Muscle layer of colon (tissue), 2 donors: ENCODE data around the gene PCGF1.
A peak's percentile ranks its signal among the peaks of the same experiment; 100 is the strongest.
"Not testable (repeated sequence)": the region's sequence is repeated elsewhere in the genome, so short reads cannot be mapped to it uniquely, and the experiment has no call there.

ENCODE experiments used
- H3K27ac ChIP-seq: one replicate; pipeline ENCODE4 v1.7.0; 2013; ENCODE audit warnings: low read depth, mild to moderate bottlenecking, low read length, moderate library complexity
- H3K27me3 ChIP-seq, 2 donors: one replicate each; pipeline ENCODE4 v1.7.0; 2013; ENCODE audit warnings: low read length in 2 of 2, mild to moderate bottlenecking in 2 of 2; ENCODE audit not compliant: insufficient read depth in 2 of 2, control insufficient read depth in 1 of 2
- H3K36me3 ChIP-seq: one replicate; pipeline ENCODE4 v1.7.0; 2013; ENCODE audit warnings: mild to moderate bottlenecking, low read length; ENCODE audit not compliant: insufficient read depth
- H3K4me1 ChIP-seq: one replicate; pipeline ENCODE4 v1.7.0; 2013; ENCODE audit warnings: mild to moderate bottlenecking, low read length; ENCODE audit not compliant: insufficient read depth
- H3K4me3 ChIP-seq, 2 donors: one replicate each; pipeline ENCODE4 v1.7.0; 2013; ENCODE audit warnings: low read length in 2 of 2, low read depth in 1 of 2, mild to moderate bottlenecking in 1 of 2, moderate library complexity in 1 of 2
- H3K9ac ChIP-seq: one replicate; pipeline ENCODE4 v1.7.0; 2013; ENCODE audit warnings: low read length
- H3K9me3 ChIP-seq: one replicate; pipeline ENCODE4 v1.7.0; 2013; ENCODE audit warnings: mild to moderate bottlenecking, low read length
- donor health status: abdominal sarcoma.
- donor health status: Adenocarcinoma of cecum.

The PCGF1 gene

GRCh38 chr2:74488643-74489481, 18.6 kb downstream of the PCGF1 start:
- Histone ChIP-seq H3K27ac (no peak overlapping the region), H3K27me3 (no peaks in the 10 kb centered on the region), H3K9ac (no peak overlapping the region), H3K4me1 (no peaks in the 10 kb centered on the region), H3K4me3 (no peak overlapping the region), H3K9me3 (no peaks in the 10 kb centered on the region), H3K36me3 (peaks cover 62% of the 10 kb centered on the region)

GRCh38 chr2:74486141-74486540, 21.4 kb downstream of the PCGF1 start:
- H3K36me3 ChIP-seq = peaks cover 37% of the 10 kb centered on the region
- H3K27ac ChIP-seq = no peak overlapping the region
- no peak overlapping the region for H3K9ac ChIP-seq
- no peaks in the 10 kb centered on the region for H3K9me3 ChIP-seq
- no peaks in the 10 kb centered on the region for H3K27me3 ChIP-seq
- H3K4me1 ChIP-seq = peaks cover 13% of the 10 kb centered on the region
- no peak overlapping the region for H3K4me3 ChIP-seq

DNA sequence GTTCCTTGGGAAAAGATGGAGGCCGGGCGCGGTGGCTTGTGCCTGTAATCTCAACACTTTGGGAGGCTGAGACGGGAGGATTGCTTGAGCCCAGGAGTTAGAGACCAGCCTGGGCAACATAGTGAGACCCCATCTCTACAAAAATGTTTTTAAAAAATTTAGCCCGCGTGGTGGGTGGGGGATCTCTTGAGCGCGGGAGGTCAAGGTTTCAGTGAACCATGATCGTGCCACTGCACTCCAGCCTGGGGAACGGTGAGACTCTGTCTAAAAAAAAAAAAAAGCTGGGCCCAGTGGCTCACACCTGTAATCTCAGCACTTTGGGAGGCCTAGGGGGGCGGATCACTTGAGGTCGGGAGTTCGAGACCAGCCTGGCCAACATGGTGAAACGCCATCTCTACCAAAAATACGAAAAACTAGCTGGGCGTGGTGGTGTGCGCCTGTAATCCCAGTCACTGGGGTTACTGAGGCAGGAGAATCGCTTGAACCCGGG, 23.8 kb downstream of the PCGF1 start:
- not testable (repeated sequence) for H3K9me3 ChIP-seq, H3K27me3 ChIP-seq
- Histone ChIP-seq H3K4me1 (peaks cover 26% of the 10 kb centered on the region), H3K36me3 (peaks cover 33% of the 10 kb centered on the region), H3K9ac (peak overlapping the region; percentile 69), H3K4me3 (peak overlapping the region; percentile 85 to 99), H3K27ac (peak overlapping the region; percentile 93)

DNA sequence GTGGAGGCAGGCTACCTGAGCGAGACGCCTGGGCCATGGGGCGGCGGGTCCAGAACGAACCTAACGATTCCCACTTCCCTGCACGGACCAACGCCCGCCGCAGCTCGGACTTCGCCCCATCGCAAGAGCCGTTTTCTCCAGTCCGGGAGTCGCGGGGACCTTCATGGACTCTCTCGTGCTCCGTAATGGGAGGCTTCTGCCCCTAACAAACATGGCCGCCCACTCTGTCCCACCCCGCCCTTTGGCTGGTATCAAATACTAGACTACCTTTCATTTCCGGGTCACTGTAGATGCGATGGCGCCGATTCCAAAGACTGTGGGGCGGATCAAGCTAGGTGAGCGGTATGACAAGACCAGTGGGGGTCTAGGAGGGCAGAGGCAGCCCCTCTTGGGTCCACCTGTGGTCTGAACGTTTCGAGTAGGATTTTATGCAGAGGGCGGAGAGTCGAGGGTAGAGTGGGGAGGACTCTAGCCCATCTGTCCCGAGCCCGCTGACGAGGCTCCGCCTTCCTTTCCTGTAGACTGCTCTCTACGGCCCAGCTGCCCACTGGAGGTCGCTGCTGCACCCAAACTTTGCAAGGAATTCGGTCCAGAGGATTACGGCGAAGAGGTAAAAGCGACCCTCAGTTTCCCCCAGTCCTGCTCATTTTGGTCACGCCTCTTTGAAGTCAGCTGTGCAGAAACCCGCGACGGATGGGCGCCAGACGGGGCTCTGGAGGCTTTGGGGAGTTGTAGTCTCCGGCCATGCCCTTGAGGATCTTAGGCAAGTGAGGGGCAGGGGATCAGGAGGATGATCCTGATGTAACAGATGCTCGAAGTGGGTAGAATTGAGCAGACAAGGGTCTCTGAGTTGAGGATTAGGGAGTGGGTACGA, 24.5 kb downstream of the PCGF1 start, which contains the start of the genes CCDC142 and TTC31:
TSS of gene CCDC142 (minus strand) at position 198 of the 874 bp plus-strand sequence. CDS start at position 37, 161 bp downstream.
TSS of gene TTC31 (plus strand) at position 281 of the 874 bp plus-strand sequence. CDS start at position 296, 15 bp downstream.
- Histone ChIP-seq H3K27me3 (no peaks in the 10 kb centered on the region), H3K4me1 (peaks cover 26% of the 10 kb centered on the region), H3K36me3 (peaks cover 26% of the 10 kb centered on the region)

GRCh38 chr2:74481961-74482800, 25.3 kb downstream of the PCGF1 start:
- Histone ChIP-seq H3K9me3 (no peaks in the 10 kb centered on the region), H3K4me3 (peak overlapping the region; percentile 85 to 99), H3K4me1 (peaks cover 26% of the 10 kb centered on the region), H3K36me3 (peaks cover 29% of the 10 kb centered on the region), H3K27ac (peak overlapping the region; percentile 93), H3K9ac (peak overlapping the region; percentile 69), H3K27me3 (no peaks in the 10 kb centered on the region)

More for the DNA sequence above, 24.5 kb downstream of the PCGF1 start, which contains the start of the genes CCDC142 and TTC31:
- Histone ChIP-seq H3K9me3 (no peaks in the 10 kb centered on the region), H3K9ac (peak within 1 kb of the TSS; percentile 69), H3K27ac (peak within 1 kb of the TSS; percentile 93), H3K4me3 (peak within 1 kb of the TSS; percentile 85 to 99)

DNA sequence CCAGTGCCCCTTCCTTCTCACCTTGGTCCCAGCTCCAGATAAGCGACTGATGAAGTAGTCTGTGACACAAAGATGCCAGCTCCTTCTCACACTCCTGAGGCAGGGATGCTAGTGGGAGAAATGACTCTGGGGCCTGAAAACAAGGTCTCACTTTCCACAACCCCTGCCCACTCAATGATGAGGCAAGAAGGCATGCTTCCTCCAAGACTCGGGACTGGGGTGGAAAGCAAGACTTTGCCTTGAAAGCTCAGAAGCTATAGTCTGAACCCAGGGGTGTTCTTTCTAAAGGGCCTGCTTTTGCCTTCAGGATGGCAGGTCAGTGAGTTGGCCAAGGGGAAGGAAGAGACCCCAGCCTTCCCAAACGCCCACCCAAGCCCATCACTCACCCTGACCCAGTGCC, 26.1 kb downstream of the PCGF1 start:
- H3K27me3 ChIP-seq = no peaks in the 10 kb centered on the region
- no peak overlapping the region for H3K27ac ChIP-seq
- H3K4me3 ChIP-seq = peak overlapping the region; percentile 85 to 99
- peaks cover 26% of the 10 kb centered on the region for H3K4me1 ChIP-seq
- H3K36me3 ChIP-seq = peaks cover 28% of the 10 kb centered on the region
- H3K9ac ChIP-seq = peak overlapping the region; percentile 69
- no peaks in the 10 kb centered on the region for H3K9me3 ChIP-seq

- Histone ChIP-seq H3K27me3 (no peaks in the 10 kb centered on the region), H3K4me1 (peaks cover 23% of the 10 kb centered on the region), H3K27ac (no peak overlapping the region), H3K9ac (no peak overlapping the region), H3K9me3 (no peaks in the 10 kb centered on the region), H3K36me3 (peaks cover 26% of the 10 kb centered on the region), H3K4me3 (no peak overlapping the region)
These were observed 32.6 kb downstream of the PCGF1 start for GRCh38 chr2:74474899-74475298.

DNA sequence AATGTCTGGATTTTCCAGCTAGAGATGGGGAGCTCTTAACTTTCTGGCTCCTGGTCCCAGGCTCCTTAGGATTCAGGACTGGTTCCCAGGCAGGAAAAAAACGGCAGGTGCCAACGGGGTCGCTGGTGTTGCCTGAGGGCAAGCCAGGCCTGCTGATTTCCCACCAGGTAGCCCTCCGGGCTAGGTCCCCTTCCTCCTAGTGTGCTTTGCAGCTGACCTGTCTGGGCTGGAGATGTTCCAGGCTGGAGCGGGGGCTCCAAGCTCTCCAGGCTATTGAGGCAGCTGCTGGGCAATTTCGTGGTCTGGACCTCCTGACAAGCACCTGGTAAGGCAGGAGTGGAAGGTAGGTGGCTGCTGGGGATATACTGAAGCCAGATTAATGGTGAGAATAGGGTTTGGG, 33.0 kb downstream of the PCGF1 start:
- no peak overlapping the region for H3K27ac ChIP-seq
- H3K4me1 ChIP-seq = peaks cover 21% of the 10 kb centered on the region
- no peaks in the 10 kb centered on the region for H3K27me3 ChIP-seq
- H3K4me3 ChIP-seq = no peak overlapping the region
- H3K9ac ChIP-seq = no peak overlapping the region
- peaks cover 22% of the 10 kb centered on the region for H3K36me3 ChIP-seq
- no peaks in the 10 kb centered on the region for H3K9me3 ChIP-seq

- Histone ChIP-seq H3K36me3 (peaks cover 21% of the 10 kb centered on the region), H3K9ac (peak overlapping the region; percentile 66), H3K27me3 (no peaks in the 10 kb centered on the region), H3K4me1 (peaks cover 16% of the 10 kb centered on the region), H3K9me3 (no peaks in the 10 kb centered on the region), H3K27ac (peak overlapping the region; percentile 75), H3K4me3 (peak overlapping the region; percentile 15 to 81)
These were observed 34.6 kb downstream of the PCGF1 start for GRCh38 chr2:74472945-74473258.

DNA sequence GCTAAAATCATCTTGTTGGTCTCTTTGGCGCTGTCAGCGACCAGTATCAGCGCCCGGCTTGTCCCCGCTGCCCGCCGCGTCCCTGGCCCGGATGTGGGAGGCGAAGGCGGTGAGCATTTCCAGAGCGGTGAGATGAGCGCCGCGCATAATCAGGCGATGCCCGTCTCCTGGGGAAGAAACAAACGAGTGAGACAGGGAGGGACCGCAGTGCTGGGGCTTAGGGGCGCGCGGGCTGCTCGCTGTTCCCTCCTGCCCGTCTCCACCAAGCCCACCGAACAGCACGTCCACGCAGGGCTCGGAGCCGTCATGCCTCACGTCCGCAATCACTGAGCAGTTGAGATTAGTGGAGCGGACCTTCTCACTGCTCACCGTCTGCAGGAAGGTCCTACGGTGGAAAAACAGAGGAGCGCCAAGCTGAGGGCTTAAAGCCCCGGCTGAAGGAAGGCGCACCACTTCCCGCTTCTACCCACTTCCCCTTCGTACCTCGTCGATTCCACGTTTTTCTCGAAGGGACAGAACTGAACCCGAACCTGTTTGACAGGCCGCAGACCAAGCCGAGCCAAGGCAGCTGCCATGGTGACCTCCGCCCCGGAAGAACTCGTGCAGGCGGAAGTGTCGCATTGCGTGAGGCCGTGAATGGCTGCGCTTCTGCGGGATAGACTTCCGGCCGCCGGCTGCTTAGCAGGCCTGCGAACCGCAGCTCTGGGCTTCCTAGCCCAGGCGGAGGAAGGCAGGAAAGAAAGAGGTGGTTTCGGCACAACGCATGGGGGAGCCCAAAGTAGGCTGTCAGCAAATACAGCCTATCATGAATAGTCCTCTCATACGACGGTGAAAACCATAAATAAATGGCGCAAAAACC, 35.2 kb downstream of the PCGF1 start, which contains the start of gene MRPL53:
TSS of gene MRPL53 (minus strand) at position 595 of the 859 bp plus-strand sequence. CDS start at position 575, 20 bp downstream.
- Histone ChIP-seq H3K9ac (peak within 1 kb of the TSS; percentile 66), H3K27me3 (no peaks in the 10 kb centered on the region), H3K9me3 (no peaks in the 10 kb centered on the region), H3K27ac (peak within 1 kb of the TSS; percentile 75), H3K4me1 (peaks cover 16% of the 10 kb centered on the region), H3K36me3 (peaks cover 17% of the 10 kb centered on the region), H3K4me3 (peak within 1 kb of the TSS; percentile 15 to 81)
